Measurements from ENCODE around the gene GALNTL6. TPM values are rescaled to one million over a fixed set of nuclear protein-coding genes. Genes with fewer than 3 reads are reported as not detected.

Gene GALNTL6
- total RNA-seq, 6 donors from 2014 or later = 0.26 to 18.9 TPM; not detected in 4

DNA sequence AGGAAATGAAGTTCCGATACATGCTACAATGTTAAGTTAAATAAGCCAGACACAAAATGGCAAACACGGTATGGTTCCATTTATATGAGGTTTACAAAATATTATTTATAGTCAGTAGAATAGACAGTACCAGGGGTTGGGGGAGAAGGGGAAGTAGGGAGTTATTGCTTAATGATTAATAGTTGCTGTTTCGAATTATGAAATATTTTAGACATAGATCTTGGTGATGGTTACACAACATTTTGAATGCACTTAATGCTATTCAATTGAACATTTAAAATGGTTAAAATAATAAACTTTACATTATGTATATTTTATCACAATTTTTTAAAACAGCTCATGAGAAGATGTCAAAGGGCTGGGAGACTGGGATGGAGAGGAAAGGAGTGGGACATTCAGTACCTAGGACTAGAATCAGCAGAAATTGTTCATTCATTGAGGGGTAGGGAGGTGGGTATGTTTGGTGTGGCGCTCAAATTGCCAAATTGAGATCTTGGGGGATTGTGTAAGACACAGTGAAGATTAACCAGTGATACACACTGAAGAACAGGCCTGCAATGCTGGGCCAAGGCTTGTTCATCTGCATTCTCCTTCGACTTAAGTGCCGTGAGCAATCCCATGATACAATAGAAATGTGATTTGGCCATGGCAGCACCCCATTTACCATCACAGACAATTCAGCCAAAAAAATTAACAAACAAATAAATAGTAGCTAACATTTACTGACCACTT lies 1189.8 kb downstream of the GALNTL6 start:
- no peak for DNase-seq
- Histone ChIP-seq H3K27ac (no peak overlapping the region), H3K4me1 (no peaks in the 10 kb centered on the region), H3K4me3 (no peak overlapping the region), H3K36me3 (no peaks in the 10 kb centered on the region), H3K9me3 (no peaks in the 10 kb centered on the region), H3K27me3 (no peaks in the 10 kb centered on the region)
- TF ChIP-seq EP300 (IDR thresholded peaks at IDR 0.05) = no peak
- no peak for TF ChIP-seq POLR2AphosphoS5 (IDR thresholded peaks at IDR 0.05)
- TF ChIP-seq POLR2A (IDR thresholded peaks at IDR 0.05) = no peak
- TF ChIP-seq, protein P1, sequence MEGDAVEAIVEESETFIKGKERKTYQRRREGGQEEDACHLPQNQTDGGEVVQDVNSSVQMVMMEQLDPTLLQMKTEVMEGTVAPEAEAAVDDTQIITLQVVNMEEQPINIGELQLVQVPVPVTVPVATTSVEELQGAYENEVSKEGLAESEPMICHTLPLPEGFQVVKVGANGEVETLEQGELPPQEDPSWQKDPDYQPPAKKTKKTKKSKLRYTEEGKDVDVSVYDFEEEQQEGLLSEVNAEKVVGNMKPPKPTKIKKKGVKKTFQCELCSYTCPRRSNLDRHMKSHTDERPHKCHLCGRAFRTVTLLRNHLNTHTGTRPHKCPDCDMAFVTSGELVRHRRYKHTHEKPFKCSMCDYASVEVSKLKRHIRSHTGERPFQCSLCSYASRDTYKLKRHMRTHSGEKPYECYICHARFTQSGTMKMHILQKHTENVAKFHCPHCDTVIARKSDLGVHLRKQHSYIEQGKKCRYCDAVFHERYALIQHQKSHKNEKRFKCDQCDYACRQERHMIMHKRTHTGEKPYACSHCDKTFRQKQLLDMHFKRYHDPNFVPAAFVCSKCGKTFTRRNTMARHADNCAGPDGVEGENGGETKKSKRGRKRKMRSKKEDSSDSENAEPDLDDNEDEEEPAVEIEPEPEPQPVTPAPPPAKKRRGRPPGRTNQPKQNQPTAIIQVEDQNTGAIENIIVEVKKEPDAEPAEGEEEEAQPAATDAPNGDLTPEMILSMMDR (IDR thresholded peaks at IDR 0.05) = no peak
- ATAC-seq (ENCODE audit: low FRiP score in 2 of 2) = no peak
- 67 to 76% methylated on average over 6 of the region's 6 CpGs for WGBS, 2 donors

DNA sequence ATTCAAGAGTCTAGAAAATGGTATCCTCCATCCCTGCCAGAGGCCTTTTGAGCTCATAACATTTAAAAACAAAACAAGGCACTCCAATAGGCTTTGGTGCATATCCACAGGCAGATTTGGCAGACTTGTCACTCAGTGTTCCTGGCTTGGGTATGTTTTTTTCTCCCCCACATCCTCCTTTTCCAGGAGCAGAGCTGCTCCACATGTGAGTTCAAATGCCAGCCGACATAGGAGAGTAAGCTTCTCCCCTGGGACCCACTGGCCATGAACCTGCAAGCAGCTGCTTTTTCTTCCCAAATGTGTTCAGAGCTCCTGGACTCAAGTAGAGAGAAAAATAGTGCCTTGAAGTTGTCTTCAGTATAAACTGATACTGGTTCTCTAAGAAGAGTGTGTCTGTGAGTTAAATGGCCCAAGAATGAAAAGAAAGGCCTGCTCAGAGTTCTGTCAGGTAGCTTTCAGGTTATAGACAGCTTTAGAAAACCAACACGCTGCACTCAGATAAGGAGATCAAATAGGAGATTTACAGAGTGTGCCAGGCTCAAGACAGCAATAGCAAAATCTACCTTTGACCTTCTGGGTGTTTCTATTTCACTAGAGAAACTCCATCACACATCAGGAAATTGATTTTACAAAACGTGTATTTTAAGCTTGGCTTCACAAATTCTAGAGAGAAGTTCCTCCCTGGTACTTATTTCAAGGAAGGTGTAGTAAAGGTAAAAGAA lies 1192.9 kb downstream of the GALNTL6 start:
- Histone ChIP-seq H3K27me3 (no peaks in the 10 kb centered on the region), H3K36me3 (no peaks in the 10 kb centered on the region), H3K27ac (no peak overlapping the region), H3K4me1 (no peaks in the 10 kb centered on the region), H3K4me3 (no peak overlapping the region), H3K9me3 (no peaks in the 10 kb centered on the region)
- 55% methylated on average over 3 of the region's 3 CpGs for WGBS, 2 donors
- TF ChIP-seq POLR2AphosphoS5 (IDR thresholded peaks at IDR 0.05) (no peak), POLR2A (IDR thresholded peaks at IDR 0.05) (no peak), EP300 (IDR thresholded peaks at IDR 0.05) (no peak)
- TF ChIP-seq, protein P1 (IDR thresholded peaks at IDR 0.05) = no peak
- DNase-seq (no peak), ATAC-seq (ENCODE audit: low FRiP score in 2 of 2) (no peak)

DNA sequence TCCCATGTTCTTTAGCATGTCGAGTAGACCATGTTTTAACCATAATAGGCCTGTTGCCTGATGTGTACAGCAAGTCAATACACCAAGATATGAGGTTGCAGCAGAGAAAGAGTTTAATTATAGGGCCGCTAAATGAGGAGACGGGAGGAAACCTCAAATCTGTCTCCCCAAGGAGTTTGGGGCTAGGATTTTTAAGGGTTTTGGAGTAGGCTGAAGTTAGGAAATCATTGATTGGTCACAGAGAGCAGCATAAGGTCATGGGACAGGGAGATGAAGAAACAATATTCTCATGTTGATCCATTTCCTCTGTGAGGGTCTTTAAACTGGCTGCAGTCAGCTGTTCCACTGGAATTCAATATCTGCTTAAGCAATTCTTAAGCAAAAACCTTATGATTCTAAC lies 1195.2 kb downstream of the GALNTL6 start:
- Histone ChIP-seq H3K4me3 (no peak overlapping the region), H3K27me3 (no peaks in the 10 kb centered on the region), H3K4me1 (no peaks in the 10 kb centered on the region), H3K9me3 (no peaks in the 10 kb centered on the region), H3K36me3 (no peaks in the 10 kb centered on the region), H3K27ac (no peak overlapping the region)
- DNase-seq = no peak
- ATAC-seq (ENCODE audit: low FRiP score in 2 of 2) = no peak
- WGBS, 2 donors = 74 to 88% methylated on average over 3 of the region's 3 CpGs
- TF ChIP-seq POLR2AphosphoS5 (IDR thresholded peaks at IDR 0.05) = no peak
- TF ChIP-seq POLR2A (IDR thresholded peaks at IDR 0.05) = no peak
- TF ChIP-seq EP300 (IDR thresholded peaks at IDR 0.05) = no peak
- TF ChIP-seq, protein P1 (IDR thresholded peaks at IDR 0.05) = no peak

DNA sequence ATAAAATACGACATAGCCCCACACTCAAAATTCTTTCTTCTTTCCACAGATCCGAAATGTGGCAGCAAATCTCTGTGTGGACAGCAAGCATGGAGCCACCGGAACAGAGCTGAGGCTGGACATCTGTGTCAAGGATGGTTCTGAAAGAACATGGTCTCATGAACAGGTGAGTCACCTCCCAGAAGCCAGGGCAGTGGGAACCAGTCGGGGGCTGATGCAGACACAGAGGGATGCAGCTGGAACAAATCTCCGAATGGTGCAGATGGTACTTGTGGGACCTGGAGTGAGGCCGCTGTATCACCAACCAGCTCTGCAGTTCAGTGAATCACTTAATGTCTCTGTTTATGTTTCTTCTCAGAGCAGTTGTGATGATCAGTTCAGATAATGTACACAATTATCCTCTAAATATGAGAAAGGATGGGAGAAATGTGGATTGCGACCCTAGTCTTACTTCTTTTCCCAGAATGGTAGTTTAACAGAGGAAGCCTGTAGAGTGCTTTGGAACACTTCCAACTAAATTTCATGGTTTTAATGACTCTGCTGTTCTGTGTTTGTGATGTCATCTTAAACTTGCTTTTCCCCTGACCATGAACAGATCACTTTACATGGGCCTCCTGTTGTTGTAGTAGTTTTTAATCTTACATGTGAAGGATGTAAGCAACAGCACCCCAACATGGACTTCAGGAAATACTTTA lies 1196.1 kb downstream of the GALNTL6 start:
- ATAC-seq (ENCODE audit: low FRiP score in 2 of 2) (no peak), DNase-seq (no peak)
- no peaks in the 10 kb centered on the region for H3K36me3 ChIP-seq
- no peaks in the 10 kb centered on the region for H3K4me1 ChIP-seq
- H3K4me3 ChIP-seq = no peak overlapping the region
- no peaks in the 10 kb centered on the region for H3K9me3 ChIP-seq
- no peak overlapping the region for H3K27ac ChIP-seq
- no peaks in the 10 kb centered on the region for H3K27me3 ChIP-seq
- TF ChIP-seq POLR2A (IDR thresholded peaks at IDR 0.05) = no peak
- TF ChIP-seq, protein P1 (IDR thresholded peaks at IDR 0.05) = no peak
- no peak for TF ChIP-seq POLR2AphosphoS5 (IDR thresholded peaks at IDR 0.05)
- TF ChIP-seq EP300 (IDR thresholded peaks at IDR 0.05) = no peak
- WGBS, 2 donors = 91 to 92% methylated on average over 7 of the region's 7 CpGs
